DOHH2 (cell line): Measurements from ENCODE around the gene MAP1LC3A.

Source experiments
- EZH2phosphoT487 ChIP-seq: fragments of 200-600 bp; sonication (generic); IDR thresholded peaks from 2 replicates; pipeline ENCODE4 v1.6.1; 2017; ENCODE audit warnings: borderline replicate concordance, mild to moderate bottlenecking, antibody characterized with exemption, low read length, moderate library complexity, mixed read lengths
- TF ChIP-seq, protein P1 (sequence below): fragments of 200-600 bp; sonication (generic); IDR thresholded peaks from one replicate; pipeline ENCODE4 v1.5.1; 2014; ENCODE audit warnings: antibody characterized with exemption, mild to moderate bottlenecking, low read depth, low read length; ENCODE audit not compliant: poor library complexity, severe bottlenecking

DNA sequence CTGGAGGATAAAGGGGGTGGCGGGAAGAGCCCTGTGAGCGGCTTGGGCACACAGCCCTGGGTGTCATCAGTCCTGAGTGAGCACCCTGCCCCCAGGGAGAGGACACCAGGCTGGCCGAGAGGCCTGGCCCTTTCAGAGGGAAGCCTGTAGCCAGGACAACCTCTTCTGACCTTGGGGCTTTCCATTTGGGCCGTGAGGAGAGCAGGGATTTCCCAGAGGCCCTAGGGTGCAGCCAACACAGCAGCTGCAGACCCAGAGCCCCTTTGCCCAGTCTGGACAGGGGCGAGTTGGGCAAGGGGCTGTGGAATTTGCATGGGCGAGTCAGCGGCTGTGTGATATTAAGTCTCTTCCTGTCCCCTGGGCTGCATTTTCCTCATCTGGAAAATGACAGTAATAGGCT is 6.3 kb downstream of the MAP1LC3A start:
- TF ChIP-seq, protein P1, sequence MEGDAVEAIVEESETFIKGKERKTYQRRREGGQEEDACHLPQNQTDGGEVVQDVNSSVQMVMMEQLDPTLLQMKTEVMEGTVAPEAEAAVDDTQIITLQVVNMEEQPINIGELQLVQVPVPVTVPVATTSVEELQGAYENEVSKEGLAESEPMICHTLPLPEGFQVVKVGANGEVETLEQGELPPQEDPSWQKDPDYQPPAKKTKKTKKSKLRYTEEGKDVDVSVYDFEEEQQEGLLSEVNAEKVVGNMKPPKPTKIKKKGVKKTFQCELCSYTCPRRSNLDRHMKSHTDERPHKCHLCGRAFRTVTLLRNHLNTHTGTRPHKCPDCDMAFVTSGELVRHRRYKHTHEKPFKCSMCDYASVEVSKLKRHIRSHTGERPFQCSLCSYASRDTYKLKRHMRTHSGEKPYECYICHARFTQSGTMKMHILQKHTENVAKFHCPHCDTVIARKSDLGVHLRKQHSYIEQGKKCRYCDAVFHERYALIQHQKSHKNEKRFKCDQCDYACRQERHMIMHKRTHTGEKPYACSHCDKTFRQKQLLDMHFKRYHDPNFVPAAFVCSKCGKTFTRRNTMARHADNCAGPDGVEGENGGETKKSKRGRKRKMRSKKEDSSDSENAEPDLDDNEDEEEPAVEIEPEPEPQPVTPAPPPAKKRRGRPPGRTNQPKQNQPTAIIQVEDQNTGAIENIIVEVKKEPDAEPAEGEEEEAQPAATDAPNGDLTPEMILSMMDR, result no peak
- no peak for TF ChIP-seq EZH2phosphoT487
